ENCODE data around the gene CEACAM20.
"Not testable (repeated sequence)": the region's sequence is repeated elsewhere in the genome, so short reads cannot be mapped to it uniquely, and the experiment has no call there.

The CEACAM20 gene

DNA sequence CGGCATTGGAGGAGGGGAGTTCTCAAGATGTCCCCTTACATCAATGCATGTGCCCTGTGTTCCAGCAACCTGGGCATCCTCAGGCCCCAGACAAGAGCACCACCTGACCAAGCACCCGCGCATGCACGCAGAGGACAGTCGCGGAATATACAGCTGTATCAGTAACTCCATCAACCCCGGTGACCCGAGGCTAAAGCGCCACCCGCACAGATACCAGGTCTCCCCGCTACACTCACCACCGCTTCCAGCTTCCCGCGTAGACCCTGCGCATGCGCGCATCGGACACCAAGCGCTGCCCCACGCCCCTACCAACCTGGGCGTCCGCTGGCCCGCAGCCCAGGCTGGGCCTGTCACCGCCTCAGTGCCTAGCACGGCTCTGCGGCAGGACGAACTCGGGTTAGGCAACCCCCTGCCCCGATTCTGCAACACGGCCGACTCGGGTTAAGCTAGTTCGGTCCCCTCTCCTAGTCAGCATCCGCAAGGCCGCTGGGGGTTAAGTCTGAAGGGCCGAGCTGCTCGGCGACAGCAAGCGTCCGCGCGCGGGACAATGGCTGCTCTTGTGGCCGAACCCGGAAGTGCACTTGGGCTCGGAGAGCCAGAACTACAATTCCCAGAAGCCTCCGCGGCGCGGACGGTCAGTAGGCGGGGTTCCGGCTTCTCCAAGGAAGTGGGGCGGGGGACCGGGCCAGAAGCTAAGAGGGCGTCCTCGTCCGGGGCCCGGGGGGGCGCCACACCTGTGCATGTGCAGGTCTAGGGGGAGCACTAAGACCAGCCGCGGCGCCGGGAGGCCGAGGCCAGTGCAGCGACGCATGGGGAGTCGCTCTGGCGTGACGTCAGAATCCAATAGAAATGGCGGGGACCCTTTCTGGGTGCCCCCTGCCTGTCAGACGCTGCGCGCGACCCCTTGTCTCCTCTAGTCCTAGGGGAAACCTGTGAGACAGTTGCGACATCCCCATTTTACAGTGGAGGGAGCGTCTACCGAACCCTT lies 29.2 kb downstream of the CEACAM20 start, which contains the start of gene ZNF180:
Gene ZNF180, minus strand, starts transcription at position 561 of the 988 bp plus-strand sequence. CDS start 3,188 bp downstream, outside the sequence.
- Histone ChIP-seq H3K4me3 (peak within 1 kb of the TSS; percentile 58 to 92 (median 79)), H3K27ac (peak within 1 kb of the TSS; percentile 34 to 95 (median 87))

GRCh38 chr19:44499559-44499958 lies 29.9 kb downstream of the CEACAM20 start:
- Histone ChIP-seq H3K27ac (peak overlapping the region in 10 of 21 experiments; percentile 83 to 95 (median 90)), H3K4me3 (peak overlapping the region; percentile 58 to 92 (median 79))

GRCh38 chr19:44498988-44499387 lies 30.5 kb downstream of the CEACAM20 start:
- peak overlapping the region in 2 of 7 experiments; percentile 66 to 77 for H3K4me3 ChIP-seq

GRCh38 chr19:44496711-44497110 lies 32.8 kb downstream of the CEACAM20 start:
- H3K27ac ChIP-seq: no peak overlapping the region
- no peak overlapping the region for H3K4me3 ChIP-seq

More at GRCh38 chr19:44498988-44499387, 30.5 kb downstream of the CEACAM20 start:
- H3K27ac ChIP-seq: no peak overlapping the region

DNA sequence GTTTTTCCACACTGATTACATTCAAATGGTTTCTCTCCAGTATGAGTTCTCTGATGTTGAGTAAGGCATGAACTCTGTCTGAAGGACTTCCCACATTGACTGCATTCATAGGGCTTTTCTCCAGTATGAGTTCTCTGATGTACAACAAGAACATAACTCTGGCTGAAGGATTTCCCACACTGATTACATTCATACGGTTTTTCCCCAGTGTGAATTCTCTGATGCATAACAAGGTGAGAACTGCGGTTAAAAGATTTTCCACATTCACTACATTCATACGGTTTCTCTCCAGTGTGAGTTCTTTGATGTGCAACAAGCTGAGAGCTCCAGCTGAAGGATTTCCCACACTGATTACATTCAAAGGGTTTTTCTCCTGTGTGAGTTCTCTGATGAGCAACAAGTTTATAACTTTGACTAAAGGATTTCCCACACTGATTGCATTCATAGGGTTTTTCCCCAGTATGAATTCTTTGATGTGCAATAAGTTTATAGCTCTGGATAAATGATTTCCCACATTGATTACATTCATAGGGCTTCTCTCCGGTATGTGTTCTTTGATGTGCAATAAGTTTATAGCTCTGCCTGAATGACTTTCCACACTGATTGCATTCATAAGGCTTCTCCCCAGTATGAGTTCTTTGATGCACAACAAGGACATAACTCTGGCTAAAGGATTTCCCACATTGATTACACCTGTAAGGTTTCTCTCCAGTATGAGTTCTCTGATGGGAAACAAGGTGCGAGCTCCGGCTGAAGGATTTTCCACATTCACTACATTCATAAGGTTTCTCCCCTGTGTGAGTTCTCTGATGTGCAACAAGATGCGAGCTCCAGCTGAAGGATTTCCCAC lies 52.7 kb downstream of the CEACAM20 start:
- H3K4me3 ChIP-seq: no peak overlapping the region
- H3K27ac ChIP-seq: no peak overlapping the region

GRCh38 chr19:44468730-44469129 lies 60.7 kb downstream of the CEACAM20 start:
- H3K27ac ChIP-seq, H3K4me3 ChIP-seq: not testable (repeated sequence)

GRCh38 chr19:44462600-44463286 lies 66.7 kb downstream of the CEACAM20 start:
- not testable (repeated sequence) for H3K4me3 ChIP-seq, H3K27ac ChIP-seq
